ENCODE data around the gene WDR90.

Gene WDR90

GRCh38 chr16:715477-716199, 66.5 kb downstream of the WDR90 start:
- no peak overlapping the region for H3K23ac ChIP-seq (ENCODE audit: low read length)
- no peak overlapping the region for H3K4me3 ChIP-seq (ENCODE audit: low read length)
- H3K4me1 ChIP-seq (ENCODE audit: control insufficient read depth, low read depth, low read length), result peaks cover 4% of the 10 kb centered on the region
- H3K36me3 ChIP-seq (ENCODE audit: control insufficient read depth, insufficient read depth, low read length), result no peaks in the 10 kb centered on the region
- DNase-seq, result peak; percentile 30
- no CpG with 5 or more reads among the region's 74 CpGs for WGBS (ENCODE audit: extremely low coverage, insufficient coverage, low lambda C conversion rate)
- H3K18ac ChIP-seq (ENCODE audit: low read length), result no peak overlapping the region
- H2BK15ac ChIP-seq (replicated peaks; ENCODE audit: low read depth), result no peak overlapping the region
- no peak overlapping the region for H3K4ac ChIP-seq (ENCODE audit: low read depth, low read length)
- H2BK120ac ChIP-seq (ENCODE audit: low read depth, low read length), result no peak overlapping the region
- H4K8ac ChIP-seq (ENCODE audit: low read depth, low read length), result no peak overlapping the region
- no peak overlapping the region for H2BK5ac ChIP-seq (ENCODE audit: low read length)
- H3K27me3 ChIP-seq (ENCODE audit: insufficient read depth, low read length, poor library complexity), result peaks cover 7% of the 10 kb centered on the region
- H3K56ac ChIP-seq (ENCODE audit: low read length), result peak overlapping the region; percentile 58
- peak overlapping the region; percentile 47 for H3K9ac ChIP-seq (ENCODE audit: low read length)
- no peaks in the 10 kb centered on the region for H3K79me2 ChIP-seq (ENCODE audit: control insufficient read depth, insufficient read depth, low read length)
- peak overlapping the region; percentile 58 for H3K4me2 ChIP-seq (ENCODE audit: low read length)
- H3K79me1 ChIP-seq (ENCODE audit: low read length), result no peaks in the 10 kb centered on the region
- no peak overlapping the region for H4K5ac ChIP-seq (ENCODE audit: low read length)
- no peak overlapping the region for H2AK5ac ChIP-seq (ENCODE audit: low read length)
- H3K27ac ChIP-seq (ENCODE audit: low read depth, low read length), result no peak overlapping the region

GRCh38 chr16:716200-716568, 67.0 kb downstream of the WDR90 start:
- Histone ChIP-seq H3K56ac (ENCODE audit: low read length) (peak overlapping the region; percentile 17), H3K23ac (ENCODE audit: low read length) (peak overlapping the region; percentile 4), H2BK5ac (ENCODE audit: low read length) (no peak overlapping the region), H3K79me1 (ENCODE audit: low read length) (no peaks in the 10 kb centered on the region), H3K4me1 (ENCODE audit: control insufficient read depth, low read depth, low read length) (peaks cover 4% of the 10 kb centered on the region), H3K27ac (ENCODE audit: low read depth, low read length) (no peak overlapping the region), H3K4ac (ENCODE audit: low read depth, low read length) (no peak overlapping the region), H3K4me2 (ENCODE audit: low read length) (no peak overlapping the region), H3K9ac (ENCODE audit: low read length) (no peak overlapping the region), H4K5ac (ENCODE audit: low read length) (no peak overlapping the region), H3K79me2 (ENCODE audit: control insufficient read depth, insufficient read depth, low read length) (no peaks in the 10 kb centered on the region), H2AK5ac (ENCODE audit: low read length) (no peak overlapping the region), H2BK15ac (replicated peaks; ENCODE audit: low read depth) (no peak overlapping the region), H3K27me3 (ENCODE audit: insufficient read depth, low read length, poor library complexity) (peaks cover 7% of the 10 kb centered on the region), H4K8ac (ENCODE audit: low read depth, low read length) (no peak overlapping the region), H3K4me3 (ENCODE audit: low read length) (no peak overlapping the region), H2BK120ac (ENCODE audit: low read depth, low read length) (no peak overlapping the region), H3K18ac (ENCODE audit: low read length) (no peak overlapping the region), H3K36me3 (ENCODE audit: control insufficient read depth, insufficient read depth, low read length) (no peaks in the 10 kb centered on the region)
- DNase-seq, result peak; percentile 32
- WGBS (ENCODE audit: extremely low coverage, insufficient coverage, low lambda C conversion rate), result no CpG with 5 or more reads among the region's 12 CpGs

GRCh38 chr16:716768-717325, 67.7 kb downstream of the WDR90 start:
- Histone ChIP-seq H3K4me1 (ENCODE audit: control insufficient read depth, low read depth, low read length) (peaks cover 4% of the 10 kb centered on the region), H3K56ac (ENCODE audit: low read length) (no peak overlapping the region), H3K18ac (ENCODE audit: low read length) (no peak overlapping the region), H3K4me2 (ENCODE audit: low read length) (no peak overlapping the region), H3K36me3 (ENCODE audit: control insufficient read depth, insufficient read depth, low read length) (no peaks in the 10 kb centered on the region), H3K27me3 (ENCODE audit: insufficient read depth, low read length, poor library complexity) (peaks cover 7% of the 10 kb centered on the region), H4K8ac (ENCODE audit: low read depth, low read length) (no peak overlapping the region), H2BK15ac (replicated peaks; ENCODE audit: low read depth) (no peak overlapping the region), H3K4ac (ENCODE audit: low read depth, low read length) (no peak overlapping the region), H3K4me3 (ENCODE audit: low read length) (no peak overlapping the region), H3K79me2 (ENCODE audit: control insufficient read depth, insufficient read depth, low read length) (no peaks in the 10 kb centered on the region), H3K23ac (ENCODE audit: low read length) (no peak overlapping the region), H3K9ac (ENCODE audit: low read length) (no peak overlapping the region), H2AK5ac (ENCODE audit: low read length) (no peak overlapping the region), H2BK120ac (ENCODE audit: low read depth, low read length) (no peak overlapping the region), H2BK5ac (ENCODE audit: low read length) (no peak overlapping the region), H4K5ac (ENCODE audit: low read length) (no peak overlapping the region), H3K79me1 (ENCODE audit: low read length) (no peaks in the 10 kb centered on the region), H3K27ac (ENCODE audit: low read depth, low read length) (no peak overlapping the region)
- DNase-seq, result no peak
- no CpG with 5 or more reads among the region's 29 CpGs for WGBS (ENCODE audit: extremely low coverage, insufficient coverage, low lambda C conversion rate)

Measured in mesendoderm (in vitro differentiated cells).